ENCODE measurements around the gene PDE11A.

PDE11A gene

DNA sequence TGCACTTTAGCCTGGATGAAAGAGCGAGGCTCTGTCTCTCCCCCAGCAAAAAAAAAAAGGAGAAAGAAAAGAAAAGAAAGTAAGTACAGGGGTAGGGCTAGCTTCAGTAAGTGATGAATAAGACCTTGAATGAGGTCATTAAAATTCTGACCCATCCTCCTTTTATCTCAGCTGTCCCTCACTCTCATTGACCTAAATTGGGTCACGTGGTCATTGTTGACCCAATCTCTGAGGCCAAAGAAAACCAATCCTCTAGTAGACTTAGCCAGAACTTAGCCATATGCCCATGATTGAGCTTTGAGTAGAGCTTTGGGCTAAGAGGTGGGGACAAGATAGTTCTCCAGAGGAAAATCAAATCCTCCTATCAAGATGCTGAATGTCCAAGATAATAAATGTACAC is 149.3 kb downstream of the PDE11A start:
- DNase-seq (ENCODE audit: low read depth) = no peak

DNA sequence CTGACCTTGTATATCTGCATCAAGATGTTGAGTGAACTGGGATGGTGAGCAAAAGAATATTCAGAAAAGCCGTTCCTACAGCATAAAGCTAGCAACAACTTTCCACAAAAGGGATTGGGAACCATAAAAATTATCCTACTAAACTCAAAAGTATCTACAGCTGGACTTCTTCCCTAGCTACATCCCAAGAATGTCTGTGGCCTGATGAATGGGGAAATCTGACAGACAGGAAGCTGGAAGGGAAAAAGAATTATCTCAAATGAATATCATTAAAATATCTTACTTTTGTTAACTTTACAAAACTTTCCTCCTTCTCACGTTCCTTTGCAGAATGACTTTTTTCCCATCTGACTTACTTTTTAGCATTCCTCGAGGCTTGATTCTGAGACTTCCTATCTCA is 150.9 kb downstream of the PDE11A start:
- DNase-seq (ENCODE audit: low read depth) = no peak

DNA sequence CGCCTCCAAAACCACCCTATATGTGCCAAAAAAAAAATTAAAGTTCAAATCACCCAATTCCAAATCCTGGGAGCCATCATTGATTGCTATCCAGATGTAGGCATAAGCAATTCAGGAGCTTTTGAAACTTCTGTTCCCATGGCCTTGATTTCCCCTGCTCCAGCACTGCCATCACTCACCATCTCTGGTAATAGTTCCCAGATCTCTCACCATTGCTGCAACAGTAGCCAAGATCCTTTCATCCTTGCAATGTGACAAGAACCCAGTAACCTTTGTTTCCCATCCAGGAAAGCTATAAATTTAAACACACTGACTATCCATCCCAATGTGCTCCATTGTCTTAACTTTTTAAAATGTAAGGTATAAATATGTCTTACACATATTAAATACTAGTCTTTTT is 155.4 kb downstream of the PDE11A start:
- no peak for DNase-seq (ENCODE audit: low read depth)

DNA sequence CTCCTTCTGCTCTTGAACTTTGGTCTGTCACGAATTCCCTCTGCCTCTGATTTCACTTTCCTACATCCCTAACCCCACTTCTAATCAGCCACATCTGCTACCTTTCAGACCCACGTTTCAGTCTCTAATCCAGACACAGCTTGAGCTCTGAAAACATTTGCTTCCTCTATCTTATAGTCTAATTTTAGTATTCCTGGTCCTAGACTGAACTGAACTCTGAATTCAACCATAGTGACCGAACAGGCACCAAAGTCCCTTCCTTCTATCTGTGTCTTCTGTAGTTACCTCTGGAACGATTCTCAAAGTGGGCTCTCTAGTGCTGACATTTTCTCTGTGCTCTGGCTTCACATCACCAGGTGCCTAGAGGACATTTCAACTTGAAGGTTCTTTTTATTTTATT is 156.2 kb downstream of the PDE11A start:
- no peak for DNase-seq (ENCODE audit: low read depth)

DNA sequence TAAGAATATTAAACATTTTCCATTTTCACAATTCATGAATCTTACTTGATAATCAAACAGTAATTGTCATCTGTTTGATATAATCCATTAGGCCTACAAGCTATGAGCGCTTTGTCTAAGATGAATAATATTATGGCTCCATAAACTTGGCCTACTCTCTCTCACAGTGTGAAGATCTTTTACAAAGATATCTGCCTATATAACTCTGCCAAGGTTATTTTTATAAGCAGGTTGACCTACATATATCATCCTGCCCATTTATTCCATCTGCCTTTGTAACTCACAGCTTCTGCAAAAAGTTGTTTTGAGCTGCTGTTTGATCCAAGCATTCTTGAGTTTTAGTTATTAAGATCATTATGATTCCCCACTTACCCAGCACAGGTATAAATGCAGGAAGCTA is 158.3 kb downstream of the PDE11A start:
- DNase-seq (ENCODE audit: low read depth) = no peak

DNA sequence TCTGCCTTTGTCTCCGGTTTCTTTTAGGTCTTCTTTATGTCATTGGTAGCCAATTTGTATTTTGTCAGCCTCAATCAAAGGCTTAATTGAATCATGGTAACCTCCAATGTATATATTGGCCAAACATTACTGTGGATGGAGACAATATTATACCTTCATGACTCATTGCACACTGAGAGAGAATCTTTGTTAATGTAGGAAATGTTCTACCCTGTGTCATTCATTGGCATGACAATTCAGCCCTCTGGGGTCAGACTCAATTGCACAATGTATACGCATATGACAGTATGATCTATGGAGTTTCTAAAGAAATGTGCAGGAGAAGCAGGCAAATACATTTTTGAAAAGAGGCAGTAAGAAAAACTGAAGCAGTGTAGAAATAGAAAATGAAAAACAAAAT is 162.6 kb downstream of the PDE11A start:
- DNase-seq (ENCODE audit: low read depth) = no peak

DNA sequence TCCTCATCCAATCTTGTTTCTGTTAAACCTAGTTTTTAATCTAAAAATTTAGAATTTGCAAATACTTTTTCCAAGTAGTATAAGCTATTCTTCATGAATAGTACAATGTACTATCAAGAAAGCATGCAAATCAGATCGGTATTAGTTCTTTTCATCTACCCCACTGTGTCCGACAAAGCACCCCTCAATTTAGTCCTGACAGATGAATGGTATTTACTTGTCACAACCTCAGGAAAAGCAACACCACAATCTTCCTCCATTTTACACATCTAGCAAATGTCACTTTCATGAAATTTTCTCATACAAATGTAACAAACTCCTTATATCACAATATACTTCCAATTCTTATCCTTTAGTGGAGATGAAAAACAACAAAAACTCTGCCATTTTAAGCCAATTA is 163.8 kb downstream of the PDE11A start:
- DNase-seq (ENCODE audit: low read depth) = no peak

DNA sequence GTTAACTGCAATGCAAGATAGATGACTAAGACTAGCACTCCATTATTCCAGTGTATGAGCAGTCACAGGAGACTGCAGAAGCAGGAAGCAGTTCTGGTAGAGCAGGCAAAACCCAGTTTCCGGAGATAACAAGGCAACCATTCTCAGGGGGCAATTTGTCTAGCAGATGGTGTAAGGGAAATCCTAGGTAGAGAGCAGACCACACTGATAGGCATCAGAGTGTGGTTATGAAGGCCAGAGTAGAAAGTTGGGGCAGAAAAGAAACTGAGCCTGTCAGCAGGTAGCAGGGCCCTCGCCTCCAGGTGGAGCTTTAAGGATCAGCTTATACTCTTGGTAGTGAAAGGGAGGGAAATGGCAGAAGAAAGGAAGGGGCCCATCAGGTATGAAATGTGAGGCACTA is 164.4 kb downstream of the PDE11A start:
- DNase-seq (ENCODE audit: low read depth) = no peak

DNA sequence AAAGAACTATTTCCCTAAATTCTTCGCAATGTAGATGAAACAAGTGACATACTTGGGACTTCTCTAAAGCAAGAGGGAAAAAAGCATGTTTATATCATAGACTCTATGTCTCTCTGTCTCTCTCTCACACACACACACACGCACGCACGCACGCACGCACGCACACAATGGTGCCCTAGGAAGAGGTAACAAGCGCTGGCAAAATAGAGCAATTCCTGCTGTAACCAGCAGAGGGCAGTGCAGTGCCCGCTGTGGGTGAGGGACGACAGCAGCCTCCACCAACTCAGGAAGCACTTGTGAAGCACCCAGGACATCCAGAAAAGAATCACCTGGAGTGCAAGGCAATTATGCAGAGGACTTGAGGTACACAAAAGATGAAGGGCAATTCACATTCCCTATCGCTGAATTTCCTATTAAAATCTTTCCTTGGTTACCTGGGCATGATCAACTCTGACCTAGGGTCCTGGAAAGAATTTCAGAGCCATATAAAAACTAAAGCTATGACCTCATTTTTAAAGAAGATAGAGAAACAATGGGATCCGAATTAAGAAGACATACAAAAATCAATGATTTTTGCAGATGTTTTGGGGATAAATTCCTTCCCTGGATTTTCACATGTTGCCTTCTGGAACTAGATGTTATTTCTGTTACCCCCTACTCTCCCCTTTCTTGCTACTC is 166.4 kb downstream of the PDE11A start:
- peak; percentile 4 for DNase-seq (ENCODE audit: low read depth)

DNA sequence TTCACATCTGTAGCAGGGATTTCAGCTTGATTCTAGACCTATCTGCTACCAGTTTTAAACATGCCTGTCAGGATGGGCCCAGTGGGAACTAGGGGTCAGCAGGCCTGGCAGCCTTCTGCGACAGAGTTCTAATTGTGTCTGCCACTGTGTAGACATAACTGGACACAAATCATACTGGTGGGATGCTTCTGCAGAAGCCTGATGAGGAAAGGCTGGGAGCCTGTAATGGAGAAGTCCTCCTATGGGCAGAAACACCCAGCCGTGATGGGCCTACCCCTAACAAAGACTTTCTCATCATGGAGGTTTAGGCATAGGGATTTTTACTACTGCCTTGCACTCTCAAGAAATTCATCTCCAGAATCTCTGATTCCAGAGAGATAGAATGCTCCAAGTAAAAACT is 166.9 kb downstream of the PDE11A start:
- no peak for DNase-seq (ENCODE audit: low read depth)

DNA sequence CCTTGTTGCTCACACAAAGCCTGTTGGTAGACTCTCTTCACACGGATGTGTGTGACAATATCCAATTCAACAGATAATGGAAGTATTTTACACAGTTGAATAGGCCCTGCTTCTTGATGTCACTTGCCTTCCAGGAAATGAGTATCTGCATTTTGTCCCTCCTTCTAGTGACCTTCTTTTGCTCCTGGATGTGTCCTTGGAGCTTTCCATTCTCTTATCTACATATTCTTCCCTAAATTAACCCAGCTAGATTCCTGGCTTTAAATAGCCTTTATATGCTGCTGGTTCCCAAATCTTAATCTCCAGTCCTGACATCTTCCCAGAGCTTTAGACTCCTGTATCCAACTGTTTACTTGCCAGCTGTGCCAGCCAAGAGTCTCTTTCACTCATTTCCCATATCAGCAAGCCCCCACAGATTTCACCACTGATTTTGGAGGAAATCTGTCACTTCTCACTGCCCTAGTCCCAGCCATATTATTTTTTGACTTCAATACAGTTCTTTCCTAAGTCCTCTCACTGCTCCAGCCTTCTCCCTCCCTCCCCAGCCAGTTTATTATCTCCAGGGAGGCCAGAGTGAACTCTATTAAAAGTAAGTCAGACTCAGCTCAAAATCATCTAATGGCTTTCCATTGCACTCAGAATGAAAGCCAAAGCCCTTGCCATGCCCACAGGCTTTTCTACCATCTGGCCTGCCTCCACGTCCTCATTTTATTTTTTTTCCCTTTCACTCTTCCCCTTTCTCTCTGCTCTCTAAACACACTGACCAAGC is 170.0 kb downstream of the PDE11A start:
- no peak for DNase-seq (ENCODE audit: low read depth)

DNA sequence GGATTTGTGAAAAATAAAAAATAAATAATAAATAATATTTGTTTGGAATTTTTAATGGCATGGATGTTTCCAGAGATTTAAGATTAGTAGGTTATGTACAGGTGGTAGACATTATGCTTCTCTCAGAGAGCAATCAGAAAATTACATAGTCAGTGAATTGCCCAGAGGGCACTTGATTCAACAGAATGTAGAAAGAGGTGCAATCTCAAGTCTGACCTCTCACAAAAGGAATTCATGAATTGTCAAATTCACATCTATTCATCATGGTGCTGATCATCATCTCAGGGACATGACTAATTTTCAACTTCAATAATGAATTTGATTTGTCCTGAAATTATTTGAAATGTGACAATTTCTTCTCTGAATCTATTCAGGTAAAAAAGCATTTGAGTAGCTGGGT is 172.5 kb downstream of the PDE11A start:
- no peak for DNase-seq (ENCODE audit: low read depth)

DNA sequence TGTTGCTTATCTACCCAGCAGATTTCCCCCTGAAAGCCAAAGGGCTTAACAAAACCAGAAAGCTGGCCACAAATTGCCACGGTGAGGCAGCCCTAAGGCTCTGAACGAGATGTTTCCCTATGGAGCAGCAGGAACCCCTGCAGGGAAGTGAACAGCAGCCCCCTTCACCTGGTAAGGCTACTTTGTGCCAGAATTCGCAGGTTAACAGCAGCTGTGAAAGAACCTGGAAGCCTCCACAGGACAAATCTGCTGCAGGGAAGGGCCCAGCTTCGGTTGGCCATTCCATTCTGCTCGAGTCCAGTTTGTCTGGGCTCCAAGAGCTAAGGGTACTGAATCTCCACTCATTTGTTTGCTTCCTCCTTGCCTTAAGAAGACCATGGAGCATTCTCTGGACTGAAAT is 175.3 kb downstream of the PDE11A start:
- no peak for DNase-seq (ENCODE audit: low read depth)

DNA sequence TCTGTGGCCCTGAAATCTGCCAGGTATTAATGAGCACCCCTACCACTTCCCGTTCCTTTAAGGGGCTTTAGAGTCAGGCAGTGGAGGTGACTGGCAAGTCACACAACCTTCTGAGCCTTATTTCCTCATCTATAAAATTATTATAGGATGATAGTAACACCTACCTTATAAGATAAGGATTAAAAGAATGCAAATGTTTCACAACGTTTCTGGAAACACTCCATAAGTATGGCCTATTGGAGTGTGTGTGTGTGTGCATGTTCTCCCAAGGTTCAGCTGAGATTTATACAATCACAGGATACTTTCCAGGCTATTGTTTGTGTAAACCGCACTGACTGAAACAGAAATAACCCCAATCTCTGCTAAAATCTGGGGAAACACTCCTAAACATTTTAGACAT is 176.0 kb downstream of the PDE11A start:
- DNase-seq (ENCODE audit: low read depth) = no peak

DNA sequence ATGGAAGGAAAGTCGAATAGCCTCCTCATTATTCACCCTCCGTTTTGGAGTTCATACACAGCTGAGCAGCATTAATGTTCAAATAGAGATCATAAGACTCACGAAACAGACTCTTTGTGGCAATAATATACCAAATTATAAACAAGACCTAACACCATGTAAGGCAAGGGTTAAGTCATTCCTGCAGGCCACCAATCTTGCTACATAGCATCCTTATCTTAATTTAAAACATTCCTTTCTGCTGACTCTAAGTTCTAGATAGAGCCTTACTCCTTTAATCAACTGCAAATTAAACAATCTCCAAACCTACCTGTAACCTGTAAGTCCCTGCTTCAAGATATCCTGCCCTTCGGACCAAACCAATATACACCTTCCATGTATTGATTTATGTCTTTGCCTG is 178.0 kb downstream of the PDE11A start:
- DNase-seq (ENCODE audit: low read depth) = no peak

DNA sequence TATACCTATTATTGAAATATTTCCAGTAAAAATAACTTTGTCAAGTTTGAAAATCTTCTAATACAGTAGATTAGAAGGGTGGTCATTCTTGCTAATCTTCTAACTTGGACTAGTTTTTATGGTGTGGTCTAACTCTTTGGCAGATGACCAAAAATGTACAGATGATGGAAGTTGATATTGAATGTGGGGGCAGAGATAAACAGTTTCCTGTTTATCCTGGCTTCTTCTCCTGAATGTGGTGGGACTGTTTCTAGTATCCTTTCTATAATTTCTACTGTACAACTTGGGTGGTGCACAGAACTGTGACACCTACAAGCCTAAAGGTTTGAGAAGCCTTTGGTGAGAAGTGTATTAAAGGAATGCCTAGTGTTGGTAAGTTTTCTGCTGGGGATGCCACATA is 178.7 kb downstream of the PDE11A start:
- DNase-seq (ENCODE audit: low read depth) = no peak

DNA sequence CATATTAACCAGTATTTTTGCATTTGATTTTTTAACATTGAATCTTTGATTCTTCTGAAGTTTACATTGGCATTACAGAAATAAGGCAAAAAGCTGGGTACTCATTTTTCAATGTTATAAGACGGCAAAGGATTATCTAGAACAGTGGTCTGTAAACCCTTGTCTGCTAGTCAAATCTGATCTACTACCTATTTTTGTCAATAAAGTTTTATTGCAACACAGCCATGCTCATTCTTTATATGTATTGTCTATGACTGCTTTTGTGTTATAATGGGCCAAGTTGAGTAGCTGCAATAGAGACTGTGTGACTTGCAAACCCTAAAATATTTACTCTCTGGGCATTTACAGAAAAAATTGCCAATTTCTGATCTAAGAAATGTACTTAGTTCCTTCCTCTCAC is 181.0 kb downstream of the PDE11A start:
- no peak for DNase-seq (ENCODE audit: low read depth)

DNA sequence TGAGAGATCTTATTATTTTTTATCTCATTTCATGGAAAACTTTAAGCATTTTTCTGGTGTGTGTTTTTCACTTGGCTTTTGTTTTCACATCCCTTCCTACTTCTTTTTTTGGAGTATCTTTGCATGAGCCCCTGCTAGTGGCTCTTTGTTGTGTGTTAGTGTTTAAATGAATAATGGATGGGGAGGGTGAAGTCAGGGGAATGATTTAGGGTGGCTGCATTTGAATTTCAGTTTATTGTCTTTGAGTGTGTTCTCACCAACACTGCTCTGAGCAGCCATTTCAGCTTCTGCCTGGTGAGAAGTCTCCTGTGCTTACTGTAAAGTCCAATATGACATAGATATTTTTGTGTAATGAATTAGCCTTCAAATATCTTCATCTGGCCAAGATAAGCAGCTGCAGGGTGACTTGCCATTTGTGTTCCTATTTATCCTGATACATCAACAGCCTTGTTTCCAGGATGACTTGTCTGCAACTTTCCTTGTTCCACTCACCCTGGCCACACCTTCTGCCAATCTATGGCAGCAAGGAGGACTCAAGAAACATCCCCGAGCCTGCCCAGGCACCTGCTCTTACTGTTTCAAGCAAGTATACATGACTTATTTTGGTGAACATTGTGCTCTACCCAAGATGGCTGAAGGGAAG is 182.6 kb downstream of the PDE11A start:
- no peak for DNase-seq (ENCODE audit: low read depth)

DNA sequence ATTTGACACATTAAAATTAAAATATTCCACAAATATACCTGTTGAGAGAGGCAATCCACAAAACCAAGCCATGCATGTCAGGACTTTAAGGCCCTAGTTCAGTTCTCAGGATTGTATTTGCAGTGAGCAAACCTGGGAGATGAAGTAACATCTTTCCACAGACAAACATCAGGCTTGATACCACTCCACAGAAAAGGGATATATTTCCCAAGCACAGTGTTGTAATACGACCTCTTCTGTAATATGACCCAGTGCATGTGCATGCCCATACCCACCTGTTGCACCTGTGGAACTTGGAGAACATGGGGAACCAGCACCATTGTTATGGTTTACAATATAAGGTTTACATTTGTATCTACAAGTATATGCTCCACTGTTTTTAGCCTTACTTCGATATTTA is 184.0 kb downstream of the PDE11A start:
- no peak for DNase-seq (ENCODE audit: low read depth)

DNA sequence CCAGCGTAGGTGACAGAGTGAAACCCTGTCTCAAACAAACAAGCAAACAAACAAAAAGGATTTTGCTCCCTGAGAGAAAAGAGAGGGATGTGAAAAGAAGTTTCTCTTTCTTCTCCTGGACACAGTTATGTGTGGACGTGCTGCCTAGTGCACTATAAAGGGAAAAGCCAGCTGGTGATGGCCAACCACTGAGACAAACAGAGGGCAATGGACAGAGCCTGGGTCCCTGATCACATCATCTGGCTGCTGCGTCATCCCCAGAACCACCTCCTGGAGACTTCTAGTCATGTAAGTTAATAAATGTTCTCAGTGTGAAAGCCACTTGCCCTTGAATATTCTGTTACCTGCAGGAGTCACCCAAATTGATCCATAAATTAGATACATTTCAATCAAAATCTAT is 184.9 kb downstream of the PDE11A start:
- DNase-seq (ENCODE audit: low read depth) = no peak

DNA sequence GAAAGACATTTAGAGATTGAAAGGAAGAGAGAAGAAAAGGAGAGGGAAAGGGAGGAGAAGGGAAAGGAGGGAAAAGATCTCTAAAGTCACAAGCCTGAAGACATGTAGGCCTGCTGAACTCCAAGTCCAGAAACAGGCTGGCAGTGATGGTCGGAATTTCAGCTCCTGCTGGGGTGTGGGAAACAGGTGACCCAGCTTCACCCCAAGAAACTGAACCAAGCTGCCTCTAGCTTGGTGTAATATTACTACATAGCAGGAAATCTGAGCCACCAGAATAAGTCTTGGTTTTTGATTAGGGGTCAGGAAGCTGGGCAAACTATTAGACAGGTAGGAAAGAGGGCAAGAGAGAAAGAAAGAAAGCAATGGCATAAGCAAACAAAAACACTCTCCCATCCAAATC is 185.8 kb downstream of the PDE11A start:
- DNase-seq (ENCODE audit: low read depth) = no peak

DNA sequence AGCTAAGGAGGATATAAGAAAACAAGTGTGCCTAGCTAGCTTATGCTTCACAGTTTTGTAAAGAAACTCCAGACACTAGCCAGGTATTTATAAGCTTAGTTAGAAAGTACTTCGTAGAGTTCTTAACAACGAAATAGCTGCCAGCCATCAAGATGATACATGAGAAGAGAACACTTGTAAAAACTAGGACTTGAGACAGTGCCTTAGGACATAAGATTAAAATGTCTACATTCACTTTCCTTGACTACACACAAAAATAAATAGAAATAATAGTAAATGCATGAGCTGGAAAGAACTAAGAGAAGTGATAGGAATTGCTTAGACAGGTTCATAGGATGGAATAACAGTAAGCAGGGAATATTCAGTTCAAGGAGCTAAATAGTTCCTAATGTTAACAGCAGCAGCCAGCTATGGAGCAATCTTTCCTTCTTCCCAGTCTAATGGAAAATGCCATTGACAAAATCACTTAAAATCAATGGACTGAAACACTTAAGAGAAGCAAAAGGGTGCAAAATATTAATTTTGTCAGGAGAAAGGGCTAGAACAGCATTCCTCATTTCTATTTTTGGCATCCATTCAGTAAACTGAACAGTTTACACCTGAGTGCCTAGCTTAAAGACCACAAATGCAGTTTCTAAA is 186.6 kb downstream of the PDE11A start:
- no peak for DNase-seq (ENCODE audit: low read depth)

DNA sequence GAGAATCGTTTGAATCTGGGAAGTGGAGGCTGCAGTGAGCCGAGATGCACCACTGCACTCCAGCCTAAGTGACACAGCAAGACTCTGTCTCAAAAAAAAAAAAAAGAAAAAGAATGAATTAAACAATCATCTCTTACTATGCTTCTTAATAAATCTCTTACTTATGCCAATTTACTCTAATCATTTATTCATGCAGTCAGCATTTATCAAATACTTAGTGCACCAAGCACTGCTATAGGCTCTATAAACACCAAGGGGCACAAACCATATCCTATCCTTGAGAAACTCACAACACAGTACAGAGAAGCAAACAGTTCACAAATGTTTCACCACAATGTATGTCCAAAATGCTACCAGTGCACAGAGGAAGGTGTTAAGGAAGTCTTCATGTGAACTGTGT is 189.4 kb downstream of the PDE11A start:
- no peak for DNase-seq (ENCODE audit: low read depth)
